ENCODE data around the gene RERE.
A peak's percentile ranks its signal among the peaks of the same experiment; 100 is the strongest.

The RERE gene

DNA sequence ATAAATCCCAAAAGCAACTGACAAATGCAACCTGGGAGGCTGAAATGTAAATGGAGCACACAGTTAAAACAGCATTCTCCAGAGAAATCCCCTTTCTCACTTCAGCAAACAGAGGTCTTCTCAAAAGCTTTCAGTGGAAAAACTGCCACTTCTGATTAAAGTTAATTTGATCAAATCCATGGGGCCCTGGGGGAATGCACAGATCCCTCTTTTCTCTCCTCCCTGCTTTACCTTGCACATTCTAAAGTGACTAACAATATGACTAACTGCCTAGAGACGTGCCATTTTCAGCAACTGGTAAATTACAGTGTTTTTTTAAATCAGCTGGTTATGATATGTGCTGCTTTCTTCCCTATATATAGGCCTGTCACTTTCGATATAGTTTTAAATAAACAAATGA is 142.5 kb downstream of the RERE start:
- DNase-seq (ENCODE audit: low read depth) = no peak

GRCh38 chr1:8674481-8674880 is 143.0 kb downstream of the RERE start:
- no peak for DNase-seq (ENCODE audit: low read depth)
- no peak for TF ChIP-seq CTCF (IDR thresholded peaks at IDR 0.05; ENCODE audit: control insufficient read depth, extremely low read depth, insufficient read depth)
- H3K4me3 ChIP-seq (ENCODE audit: low read depth, low read length) = no peak overlapping the region

More for the DNA sequence above, 142.5 kb downstream of the RERE start:
- no peak overlapping the region for H3K4me3 ChIP-seq (ENCODE audit: low read depth, low read length)
- no peak for TF ChIP-seq CTCF (IDR thresholded peaks at IDR 0.05; ENCODE audit: control insufficient read depth, extremely low read depth, insufficient read depth)

DNA sequence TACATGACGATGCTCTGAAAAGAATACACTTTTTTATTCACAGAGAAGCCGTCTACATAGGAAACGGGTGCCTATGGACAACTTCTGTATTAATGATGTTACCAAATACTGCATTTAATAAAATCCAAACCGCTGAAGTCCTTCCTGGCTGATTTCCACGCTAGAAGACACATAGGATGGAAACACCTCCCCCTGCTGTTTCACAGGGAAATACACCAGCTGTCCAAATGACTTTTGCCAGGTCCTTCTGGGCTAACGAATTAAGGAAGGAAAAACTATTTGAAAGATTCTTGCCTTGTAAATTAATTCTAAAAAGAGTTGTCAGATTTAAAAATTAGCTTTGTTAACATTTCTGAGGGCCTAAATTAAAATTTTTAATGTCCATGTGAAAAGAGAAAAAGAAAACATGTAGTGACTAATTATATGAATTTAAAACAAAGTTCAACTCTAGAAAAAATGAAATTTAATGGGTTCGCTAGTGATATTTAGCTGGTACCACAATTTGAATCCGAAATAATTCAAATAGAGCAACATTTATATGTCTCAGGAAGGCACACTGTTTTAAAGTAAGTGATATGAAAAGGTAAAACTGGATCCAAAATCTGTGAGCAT is 146.0 kb downstream of the RERE start:
- peak; percentile 70 for TF ChIP-seq CTCF (IDR thresholded peaks at IDR 0.05; ENCODE audit: control insufficient read depth, extremely low read depth, insufficient read depth)
- DNase-seq (ENCODE audit: low read depth) = peak; percentile 63
- H3K4me3 ChIP-seq (ENCODE audit: low read depth, low read length) = no peak overlapping the region

DNA sequence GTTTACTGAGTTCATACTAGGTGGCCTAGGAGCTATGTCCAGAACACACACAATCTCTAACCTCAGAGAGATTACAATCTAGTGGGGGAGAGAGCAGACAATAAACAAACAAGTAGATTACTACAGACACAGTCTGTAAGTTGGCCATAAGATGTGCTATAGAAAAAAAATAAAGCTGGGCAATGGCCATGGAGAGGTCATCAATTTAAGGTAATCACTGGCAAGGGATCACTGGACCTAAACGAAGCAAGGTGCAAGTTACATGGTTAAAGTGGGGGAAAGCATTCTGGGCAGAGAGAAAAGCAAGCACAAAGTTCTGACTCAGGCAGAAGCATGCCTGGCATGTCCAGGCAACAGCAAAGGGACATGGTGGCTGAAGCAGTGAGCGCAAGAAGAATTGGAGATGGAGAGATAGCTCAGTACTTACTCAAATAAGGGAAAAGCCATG is 147.0 kb downstream of the RERE start:
- TF ChIP-seq CTCF (IDR thresholded peaks at IDR 0.05; ENCODE audit: control insufficient read depth, extremely low read depth, insufficient read depth) = no peak
- H3K4me3 ChIP-seq (ENCODE audit: low read depth, low read length) = no peak overlapping the region
- DNase-seq (ENCODE audit: low read depth) = no peak

DNA sequence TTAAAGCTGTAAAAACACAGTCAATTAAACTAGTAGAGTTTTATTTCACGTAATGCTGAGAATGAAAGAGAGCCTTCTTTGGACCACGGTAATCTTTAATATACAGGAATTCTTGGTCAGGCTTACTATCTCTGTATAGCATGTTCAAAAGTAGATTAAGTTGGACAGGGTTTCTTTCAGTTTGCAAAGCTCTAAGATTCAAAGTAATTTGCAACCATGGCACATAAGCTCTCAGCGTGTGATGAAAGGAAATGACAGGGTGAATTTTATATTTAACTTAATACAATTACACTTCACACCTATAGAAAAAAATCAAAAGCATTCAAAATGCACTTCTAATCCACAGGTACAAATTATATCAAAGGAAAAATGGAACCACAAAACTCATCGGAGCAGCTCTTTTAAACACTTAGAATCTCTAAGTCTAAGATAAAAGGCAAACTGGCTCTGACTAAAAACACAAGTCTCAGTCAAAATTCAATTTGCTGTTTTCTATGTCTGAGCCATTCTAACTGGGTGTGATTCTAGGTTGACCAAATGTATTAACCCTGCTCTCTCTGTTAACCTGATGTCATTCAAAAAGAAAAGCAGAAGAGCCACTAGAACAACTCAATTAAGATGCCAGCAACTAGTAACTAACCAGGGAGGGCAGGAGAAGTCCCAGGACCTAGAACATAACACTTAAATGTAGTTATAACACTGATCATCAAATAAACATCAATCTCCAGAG is 147.7 kb downstream of the RERE start:
- no peak for DNase-seq (ENCODE audit: low read depth)
- TF ChIP-seq CTCF (IDR thresholded peaks at IDR 0.05; ENCODE audit: control insufficient read depth, extremely low read depth, insufficient read depth) = no peak
- H3K4me3 ChIP-seq (ENCODE audit: low read depth, low read length) = no peak overlapping the region

- DNase-seq (ENCODE audit: low read depth) = no peak
- H3K4me3 ChIP-seq (ENCODE audit: low read depth, low read length) = no peak overlapping the region
- no peak for TF ChIP-seq CTCF (IDR thresholded peaks at IDR 0.05; ENCODE audit: control insufficient read depth, extremely low read depth, insufficient read depth)
Measured at GRCh38 chr1:8667869-8668594, 149.4 kb downstream of the RERE start.
